ENCODE results near the gene ROCK1.
A peak's percentile ranks its signal among the peaks of the same experiment; 100 is the strongest.
"Not testable (repeated sequence)": the region's sequence is repeated elsewhere in the genome, so short reads cannot be mapped to it uniquely, and the experiment has no call there.

ROCK1 gene

DNA sequence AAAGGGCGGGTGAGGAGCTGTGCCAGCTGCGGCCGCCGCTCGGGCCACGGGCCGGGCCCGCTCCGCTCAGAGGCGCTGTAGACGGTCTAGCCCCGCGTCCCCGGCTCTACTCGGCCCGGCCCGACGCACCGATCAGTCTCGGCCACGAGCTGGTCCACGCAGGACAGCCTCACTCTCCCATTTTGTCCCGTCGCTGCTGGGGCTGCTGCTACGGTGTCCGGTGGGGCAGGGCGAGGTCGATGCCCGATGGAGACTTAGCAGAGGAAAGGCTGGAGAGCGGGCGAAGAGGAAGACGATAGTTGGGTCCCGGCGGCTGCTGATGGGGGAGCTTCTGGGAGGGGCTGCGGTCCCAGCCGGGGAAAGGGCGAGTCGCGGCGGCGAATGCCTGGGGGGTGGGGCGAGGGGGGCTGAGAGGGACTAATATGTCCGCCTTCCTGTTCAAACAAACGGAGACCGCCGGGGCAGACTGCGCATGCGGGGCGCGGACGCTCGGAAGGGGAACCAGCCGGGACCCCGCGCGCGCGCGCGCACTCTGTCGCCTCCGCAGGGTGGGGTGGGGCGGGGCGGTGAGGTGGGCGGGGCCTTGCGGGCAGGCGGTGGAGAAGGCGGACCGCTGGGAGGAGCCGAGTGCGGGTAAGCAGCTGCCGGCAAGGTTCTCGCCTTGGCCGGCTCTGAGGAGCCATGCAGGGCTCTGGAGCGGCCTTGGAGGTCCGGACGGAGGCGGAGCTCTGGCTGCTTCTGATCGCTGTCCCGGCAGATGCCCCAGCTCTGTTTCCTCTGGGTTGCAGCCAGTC, at the start of gene ROCK1:
Gene ROCK1, minus strand, starts transcription at position 468 of the 794 bp plus-strand sequence. CDS start 903 bp downstream, outside the sequence.
- FAIRE-seq = peak; percentile 56

DNA sequence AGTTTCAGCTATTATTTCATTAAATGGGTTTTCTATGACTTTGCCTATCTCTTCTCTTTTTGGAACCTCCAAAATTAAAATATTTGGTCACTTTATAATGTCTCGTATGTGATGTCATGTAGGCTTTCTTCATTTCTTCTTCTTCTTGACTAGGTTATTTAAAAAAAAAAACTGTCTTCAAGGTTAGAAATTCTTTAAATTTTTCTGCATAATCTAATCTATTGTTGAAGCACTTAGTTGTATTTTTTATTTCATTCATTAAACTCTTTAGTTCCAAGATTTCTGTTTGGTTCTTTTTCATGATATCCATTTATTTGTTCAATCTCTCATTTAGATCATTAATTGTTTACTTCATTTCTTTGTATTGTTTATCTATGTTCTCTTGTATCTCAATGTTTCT, 43.8 kb upstream of the ROCK1 start:
- FAIRE-seq = peak; percentile 47

DNA sequence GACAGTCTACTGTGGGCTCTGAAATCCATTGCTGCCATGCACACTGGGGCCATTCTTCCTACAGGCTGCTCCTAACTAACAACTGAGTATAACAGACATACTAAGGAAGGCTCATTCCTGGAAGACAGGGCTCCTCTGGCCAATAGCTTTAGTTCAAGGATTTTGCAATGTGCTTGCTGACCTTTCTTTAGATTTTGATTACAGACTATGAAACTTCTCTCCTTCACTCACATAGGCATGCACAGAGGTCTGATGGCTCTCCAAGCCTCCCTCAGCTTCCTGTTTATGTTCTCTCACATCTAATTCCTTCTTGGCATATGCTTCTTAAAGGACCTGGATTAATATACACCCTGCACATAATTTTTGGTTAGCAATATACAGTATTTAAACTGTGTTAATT, 34.4 kb upstream of the ROCK1 start:
- no peak for FAIRE-seq

DNA sequence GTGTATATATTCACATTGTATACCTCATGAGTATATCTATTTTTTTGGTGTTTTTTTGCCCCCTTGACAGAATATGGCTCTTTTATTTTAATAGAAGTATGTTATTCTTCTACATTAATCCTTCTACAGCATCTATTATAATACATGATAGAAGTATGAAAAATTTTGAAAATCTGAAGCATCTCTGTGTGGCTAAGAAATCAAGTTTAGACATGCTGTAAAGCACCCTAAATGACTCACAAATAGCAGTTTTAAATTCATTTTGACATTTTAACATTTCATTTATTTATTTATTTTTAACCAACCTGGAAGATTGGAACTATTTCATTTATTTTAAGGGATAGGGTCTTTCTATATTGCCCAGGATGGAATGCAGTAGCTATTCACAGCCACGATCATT, 33.8 kb upstream of the ROCK1 start:
- peak; percentile 21 for FAIRE-seq

DNA sequence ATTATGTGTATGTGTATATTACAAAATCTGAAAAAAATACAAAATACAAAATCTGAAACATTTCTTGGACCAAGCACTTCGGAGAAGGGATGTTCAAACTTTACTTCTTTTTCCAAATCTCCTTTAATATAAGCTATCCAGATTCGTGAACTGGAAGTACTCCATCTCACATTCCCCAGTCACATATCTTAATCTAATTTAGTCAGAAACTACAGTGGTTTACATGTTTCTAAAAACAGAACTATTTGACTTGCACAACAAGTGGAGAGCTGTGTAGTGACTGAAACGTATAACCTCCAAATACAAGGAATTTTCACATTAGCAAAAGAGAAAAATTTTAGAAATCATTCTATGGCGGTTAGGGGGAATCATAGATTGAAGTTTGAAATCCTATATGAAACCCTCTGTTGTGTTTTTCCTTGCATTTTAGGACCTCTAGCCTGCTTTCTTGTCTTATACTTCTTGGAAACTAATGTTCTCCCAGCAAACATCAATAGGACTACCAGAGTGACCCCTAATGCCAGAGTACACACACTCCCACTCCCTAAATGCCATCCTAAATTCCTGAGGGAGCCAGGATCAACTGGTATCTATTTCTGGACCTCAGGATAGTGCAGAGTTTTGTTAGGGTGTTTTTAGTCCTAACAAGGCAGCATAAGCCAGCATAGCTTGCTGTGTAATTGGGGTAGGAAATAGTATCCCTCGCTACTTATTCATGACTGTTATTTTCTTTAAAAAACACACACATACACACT, 30.2 kb upstream of the ROCK1 start:
- FAIRE-seq = no peak

DNA sequence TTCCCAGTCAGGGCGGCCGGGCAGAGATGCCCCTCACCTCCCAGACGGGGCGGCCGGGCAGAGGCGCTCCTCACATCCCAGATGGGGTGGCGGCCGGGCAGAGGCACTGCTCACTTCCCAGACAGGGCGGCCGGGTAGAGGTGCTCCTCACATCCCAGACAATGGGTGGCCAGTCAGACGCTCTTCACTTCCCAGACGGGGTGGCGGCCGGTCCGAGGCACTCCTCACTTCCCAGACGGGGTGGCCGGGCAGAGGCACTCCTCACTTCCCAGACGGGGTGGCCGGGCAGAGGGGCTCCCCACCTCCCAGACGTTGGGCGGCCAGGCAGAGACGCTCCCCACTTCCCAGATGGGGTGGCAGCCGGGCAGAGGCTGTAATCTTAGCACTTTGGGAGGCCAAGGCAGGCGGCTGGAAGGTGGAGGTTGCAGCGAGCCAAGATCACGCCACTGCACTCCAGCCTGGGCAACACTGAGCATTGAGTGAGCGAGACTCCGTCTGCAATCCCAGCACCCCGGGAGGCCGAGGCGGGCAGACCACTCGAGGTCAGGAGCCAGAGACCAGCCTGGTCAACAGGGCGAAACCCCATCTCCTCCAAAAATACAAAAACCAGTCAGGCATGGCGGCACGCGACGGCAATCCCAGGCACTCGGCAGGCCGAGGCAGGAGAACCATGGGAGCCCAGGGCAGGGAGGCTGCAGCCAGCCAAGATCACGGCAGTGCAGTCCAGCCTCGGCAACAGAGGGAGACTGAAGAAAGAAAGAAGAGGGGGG, 26.3 kb upstream of the ROCK1 start:
- FAIRE-seq = not testable (repeated sequence)

DNA sequence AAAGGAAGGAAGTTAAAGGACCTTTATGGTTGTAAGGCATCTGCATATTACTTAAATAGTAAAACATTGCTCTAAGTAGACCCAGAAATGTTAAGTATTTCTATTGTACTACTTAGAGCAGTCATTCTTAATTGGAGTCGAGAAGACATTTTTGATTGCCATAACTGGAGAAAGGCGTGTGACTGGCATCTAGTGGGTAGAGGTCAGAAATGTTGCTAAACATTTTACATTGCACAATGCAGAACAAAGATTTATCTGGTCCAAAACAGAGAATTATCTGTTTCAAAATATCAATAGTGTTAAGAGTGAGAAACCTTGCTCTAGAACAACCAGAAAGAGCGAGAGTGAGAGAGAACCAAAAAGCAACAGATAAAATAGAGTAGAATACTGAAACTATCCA, 23.3 kb upstream of the ROCK1 start:
- FAIRE-seq = no peak

DNA sequence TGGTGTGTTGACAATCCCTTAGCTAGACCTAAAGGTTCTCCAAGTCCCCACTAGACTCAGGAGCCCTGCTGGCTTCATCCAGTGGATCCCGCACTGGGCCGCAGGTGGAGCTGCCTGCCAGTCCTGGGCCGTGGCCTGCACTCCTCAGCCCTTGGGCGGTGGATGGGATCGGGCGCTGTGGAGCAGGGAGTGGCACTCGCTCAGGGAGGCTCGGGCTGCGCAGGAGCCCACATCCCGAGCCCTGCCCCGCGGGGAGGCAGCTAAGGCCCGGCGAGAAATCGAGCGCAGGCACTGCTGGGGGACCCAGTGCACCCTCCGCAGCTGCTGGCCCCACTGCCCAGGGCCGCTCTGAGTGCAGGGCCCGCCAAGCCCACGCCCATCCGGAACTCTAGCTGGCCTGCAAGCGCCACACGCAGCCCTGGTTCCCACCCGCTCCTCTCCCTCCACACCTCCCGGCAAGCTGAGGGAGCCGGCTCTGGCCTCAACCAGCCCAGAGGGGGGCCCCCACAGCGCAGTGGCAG, 20.8 kb upstream of the ROCK1 start:
- no peak for FAIRE-seq

DNA sequence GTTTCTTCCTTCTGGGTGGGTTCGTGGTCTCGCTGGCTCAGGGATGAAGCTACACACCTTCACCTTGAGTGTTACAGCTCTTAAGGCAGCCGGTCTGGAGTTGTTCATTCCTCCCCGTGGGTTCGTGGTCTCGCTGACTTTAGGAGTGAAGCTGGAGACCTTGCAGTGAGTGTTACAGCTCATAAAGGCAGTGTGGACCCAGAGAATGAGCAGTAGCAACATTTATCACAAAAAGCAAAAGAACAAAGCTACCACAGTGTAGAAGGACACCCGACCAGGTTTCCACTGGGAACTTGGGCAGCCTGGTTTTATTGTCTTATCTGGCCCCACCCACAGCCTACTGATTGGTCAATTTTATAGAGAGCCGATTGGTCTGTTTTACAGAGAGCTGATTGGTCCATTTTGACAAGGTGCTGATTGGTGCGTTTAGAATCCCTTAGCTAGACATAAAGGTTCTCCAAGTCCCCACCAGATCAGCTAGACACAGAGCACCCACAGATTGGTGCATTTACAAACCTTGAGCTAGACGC, 20.1 kb upstream of the ROCK1 start:
- no peak for FAIRE-seq

DNA sequence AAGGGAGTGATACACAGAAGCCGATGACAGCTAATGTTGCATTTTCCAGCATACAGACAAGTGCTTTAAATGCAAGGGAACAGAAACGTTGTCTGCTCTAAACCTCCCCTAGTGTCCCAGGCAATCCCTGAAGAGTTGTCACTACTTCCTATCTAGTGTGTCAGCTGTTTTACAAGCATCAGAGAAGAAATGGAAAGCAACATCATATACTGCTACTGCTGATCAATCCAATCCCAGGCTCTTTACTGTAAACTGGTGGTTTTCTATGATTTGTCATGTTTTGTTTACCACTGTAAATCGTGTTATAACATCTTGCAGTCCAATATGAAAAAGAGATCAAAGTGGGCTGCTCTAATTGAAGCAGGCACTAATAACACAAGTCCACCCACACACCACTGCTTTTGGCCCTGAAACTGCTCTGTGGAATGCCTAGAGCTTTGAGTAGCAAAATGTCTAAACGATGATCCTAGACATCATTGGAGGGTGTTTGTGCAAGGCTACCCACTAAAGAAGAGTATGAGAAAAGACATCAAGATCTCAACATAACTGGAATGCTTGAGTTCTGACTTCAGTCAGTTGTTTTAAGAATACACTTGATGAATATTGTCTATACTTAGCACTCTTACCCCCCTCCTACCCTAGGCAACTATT, 18.1 kb upstream of the ROCK1 start:
- FAIRE-seq = no peak

DNA sequence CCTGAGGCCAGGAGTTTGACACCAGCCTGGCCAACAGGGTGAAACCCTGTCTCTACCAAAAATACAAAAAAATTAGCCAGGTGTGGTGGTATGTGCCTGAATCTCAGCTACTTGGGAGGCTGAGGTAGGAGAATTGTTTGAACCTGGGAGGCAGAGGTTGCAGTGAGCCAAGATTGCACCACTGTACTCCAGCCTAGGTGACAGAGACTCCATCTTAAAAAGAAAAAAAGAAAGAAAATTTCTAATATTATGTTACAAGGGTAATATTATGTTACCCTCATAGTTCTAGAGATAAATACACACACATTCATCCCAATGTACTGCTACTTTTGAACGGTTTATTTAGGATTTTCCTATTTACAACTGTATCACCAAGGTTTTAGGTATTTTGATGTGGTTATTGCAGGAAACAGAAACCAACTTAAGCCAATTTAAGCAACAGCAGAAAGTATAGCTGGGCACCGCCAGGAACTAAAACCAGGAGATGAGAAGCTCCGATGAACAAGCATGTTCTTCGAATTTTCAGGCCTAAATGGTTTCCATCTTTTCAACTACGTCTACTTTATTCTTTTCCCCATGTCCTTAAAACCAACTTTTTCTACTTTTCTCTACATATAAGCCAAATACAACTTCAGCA, 11.8 kb upstream of the ROCK1 start:
- FAIRE-seq = no peak

DNA sequence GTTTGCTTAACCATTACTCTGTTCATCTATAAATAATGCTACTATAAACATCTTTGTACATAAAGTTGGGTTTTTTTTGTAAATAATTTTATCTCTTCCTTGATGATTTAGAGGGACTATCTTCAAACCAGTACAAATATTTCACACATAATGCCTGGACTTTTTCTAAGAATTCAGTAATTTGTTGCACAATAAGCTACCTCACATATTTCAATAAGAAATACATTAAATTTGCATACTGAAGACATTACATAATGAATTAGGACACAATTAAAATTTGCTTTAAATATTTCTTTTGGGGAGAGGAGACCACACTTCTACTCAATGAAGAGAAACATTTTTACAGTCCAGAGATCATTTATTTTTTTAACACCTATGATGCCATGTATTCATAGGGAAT, 7.2 kb upstream of the ROCK1 start:
- no peak for FAIRE-seq

DNA sequence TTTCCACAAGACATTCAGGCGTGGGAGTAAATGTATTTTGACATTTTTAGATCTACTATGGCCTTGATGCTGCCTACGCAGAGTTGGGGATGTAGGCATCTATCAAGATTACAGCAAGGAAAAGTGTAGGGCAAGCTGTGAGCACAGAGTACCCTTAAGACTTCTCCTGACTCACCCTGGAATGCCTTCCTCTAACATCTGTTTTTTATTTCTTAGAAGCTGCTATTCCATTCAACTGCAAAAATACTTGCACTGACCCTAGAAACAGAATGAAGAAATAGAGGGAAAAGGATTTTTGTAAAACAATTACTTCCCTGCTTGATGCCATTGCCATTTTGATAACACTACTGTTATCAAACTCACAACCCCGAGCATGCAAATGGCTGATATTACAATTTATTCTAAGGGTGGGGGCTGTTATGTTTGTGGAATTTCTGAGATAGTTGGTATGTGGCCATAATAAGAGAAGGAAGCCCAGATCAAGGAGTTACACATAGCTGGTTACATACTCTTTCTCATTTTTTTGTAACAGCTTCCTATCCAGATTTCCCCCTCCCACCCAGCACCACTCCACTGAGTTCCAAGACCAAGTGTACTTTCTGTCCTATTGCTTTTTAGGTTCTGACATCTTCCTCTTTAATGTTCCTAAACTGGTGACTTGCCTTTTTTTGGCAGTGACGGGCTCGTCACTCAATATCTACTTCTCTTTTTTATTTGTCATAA, 6.0 kb upstream of the ROCK1 start:
- FAIRE-seq = no peak

DNA sequence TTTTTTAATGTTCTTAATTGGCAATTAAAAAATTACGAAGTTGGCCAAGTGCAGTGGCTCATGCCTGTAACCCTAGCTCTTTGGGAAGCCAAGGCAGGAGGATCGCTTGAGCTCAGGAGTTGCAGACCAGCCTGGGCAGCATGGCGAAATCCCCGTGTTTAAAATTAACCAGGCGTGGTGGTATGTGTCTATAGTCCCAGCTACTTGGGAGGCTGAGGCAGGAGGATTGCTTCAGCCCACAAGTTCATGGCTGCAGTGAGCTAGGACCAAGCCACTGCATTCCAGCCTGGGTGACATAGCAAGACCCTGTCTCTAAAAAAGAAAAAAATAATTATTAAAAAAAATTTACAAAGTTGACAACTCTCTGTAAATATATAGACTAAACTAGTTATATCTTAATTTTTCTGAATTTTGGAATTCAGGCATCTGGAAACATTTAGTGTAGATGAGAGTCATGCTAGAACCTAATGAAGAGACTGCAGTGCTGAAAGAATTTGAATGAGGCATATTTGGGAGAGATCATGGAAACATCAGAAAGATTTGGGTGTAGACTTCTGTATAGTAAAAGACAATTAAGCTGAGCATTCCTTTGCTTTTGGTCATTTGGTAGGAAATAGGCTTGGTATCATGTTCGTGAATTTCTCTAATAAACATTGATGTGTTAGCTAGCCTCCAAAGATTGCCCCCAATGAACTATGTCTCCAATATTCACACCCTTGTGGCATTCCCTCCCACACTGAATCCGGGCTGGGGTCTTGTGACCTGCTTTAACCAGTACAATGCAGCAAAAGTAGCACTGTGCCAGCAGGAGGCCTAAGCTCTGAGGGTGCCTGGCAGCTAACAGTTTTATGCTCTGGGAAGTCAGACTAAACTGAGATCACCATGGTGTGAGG, 4.2 kb upstream of the ROCK1 start:
- no peak for FAIRE-seq

DNA sequence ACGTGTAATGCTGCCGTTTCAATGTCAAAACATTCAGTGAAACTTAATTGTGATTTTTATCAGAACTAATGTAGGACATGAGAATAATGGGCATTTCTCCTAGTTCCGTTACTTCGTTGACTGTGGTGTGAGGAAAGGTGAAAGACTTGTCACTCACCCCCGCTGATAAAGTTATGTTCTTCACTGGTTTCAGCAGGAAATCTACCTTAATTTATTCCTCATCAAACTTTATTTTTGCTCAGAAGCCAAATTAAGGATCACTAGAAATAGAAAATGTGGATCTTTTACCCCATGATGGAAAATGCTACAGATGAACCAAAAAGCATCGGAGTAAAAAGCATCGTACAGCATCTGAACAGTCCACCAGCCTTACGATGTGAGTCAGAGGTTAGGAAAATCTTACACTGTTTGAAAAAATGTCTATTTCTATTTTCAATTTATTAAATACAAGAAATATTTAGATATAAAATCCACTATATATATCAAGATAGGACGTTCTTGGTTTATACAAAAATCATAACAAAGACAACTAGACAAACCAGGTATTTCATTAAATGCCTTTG, 1.0 kb upstream of the ROCK1 start:
- FAIRE-seq = peak; percentile 28

DNA sequence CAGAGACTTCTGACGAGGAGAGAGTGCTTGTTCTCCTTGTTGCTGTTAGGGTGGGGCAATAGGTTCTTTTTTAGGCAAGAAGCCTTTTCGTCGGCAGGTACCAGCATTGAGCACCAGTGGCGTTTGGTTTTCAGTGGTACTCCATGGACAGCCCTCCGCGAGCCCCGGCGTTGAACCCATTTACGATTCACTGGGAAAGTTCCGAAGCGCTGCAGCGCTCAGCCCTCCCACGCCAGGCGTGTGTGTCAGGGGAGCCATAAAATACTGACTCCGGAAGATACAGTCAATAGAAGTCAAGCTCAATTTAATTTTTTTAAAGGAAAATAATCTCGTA, 494 bp upstream of the ROCK1 start:
- FAIRE-seq = no peak

DNA sequence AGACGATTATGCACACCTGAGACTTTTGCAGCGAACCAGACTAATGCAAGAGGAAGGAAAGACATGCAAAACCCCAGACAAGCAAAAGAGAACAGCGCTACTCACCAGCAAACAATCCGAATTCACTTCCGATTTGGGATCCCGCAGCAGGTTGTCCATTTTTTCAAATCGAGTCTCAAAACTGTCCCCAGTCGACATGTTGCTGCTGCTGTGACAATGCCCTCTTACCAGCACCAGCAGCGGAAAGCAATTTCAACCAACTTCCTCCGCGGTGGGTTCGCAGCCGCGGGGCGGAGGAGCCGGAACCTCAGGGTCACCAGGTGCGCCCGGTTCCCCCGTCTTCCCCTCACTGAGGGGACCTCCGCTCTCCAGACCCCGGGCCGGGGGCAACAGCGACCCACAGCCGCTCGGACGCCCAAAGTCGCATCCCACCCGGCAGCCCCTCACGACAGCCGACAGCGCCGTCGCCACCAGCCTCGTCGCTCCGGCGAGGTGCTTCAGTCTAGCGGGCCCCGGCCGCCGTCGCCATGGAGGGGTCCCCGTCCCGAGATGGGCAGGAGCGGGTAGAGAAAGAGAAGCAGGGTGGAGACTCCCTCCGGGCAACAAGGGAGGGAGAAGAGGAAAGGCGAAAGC, 784 bp downstream of the ROCK1 start:
- no peak for FAIRE-seq

DNA sequence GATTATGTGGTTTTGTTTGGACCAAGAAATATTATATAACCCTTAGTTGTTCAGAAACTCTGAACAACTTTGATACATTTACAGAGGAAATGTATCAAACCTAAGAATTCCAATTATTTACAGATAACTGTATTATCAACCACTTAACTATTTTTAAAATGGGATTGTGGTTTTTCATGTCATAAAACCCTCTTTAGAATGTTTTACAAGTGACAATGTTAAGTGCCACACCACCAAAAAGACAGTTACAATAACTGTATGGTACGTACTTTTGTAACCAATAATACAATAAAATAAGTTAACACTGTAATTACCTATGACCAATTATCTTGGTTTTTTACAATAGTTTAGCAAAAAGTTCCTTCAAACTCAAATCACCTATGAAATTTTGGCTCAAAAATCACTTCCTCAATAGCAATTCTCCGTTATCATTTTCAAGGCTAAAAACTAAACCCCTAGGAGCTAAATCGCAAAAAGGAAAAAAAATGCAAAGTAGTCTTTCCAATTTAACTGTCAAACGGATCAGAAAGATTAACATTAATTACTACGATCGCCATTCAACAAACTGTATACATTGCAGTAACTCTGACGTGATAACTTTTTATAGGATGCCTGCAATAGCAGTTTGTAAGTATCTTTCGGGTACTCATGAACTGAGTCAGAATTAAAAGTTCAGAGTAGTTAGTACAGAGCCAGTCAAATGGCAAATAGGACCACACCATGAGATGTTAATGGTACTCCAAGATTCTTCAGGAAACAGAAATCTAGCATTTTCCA, 1.5 kb downstream of the ROCK1 start:
- FAIRE-seq = no peak

DNA sequence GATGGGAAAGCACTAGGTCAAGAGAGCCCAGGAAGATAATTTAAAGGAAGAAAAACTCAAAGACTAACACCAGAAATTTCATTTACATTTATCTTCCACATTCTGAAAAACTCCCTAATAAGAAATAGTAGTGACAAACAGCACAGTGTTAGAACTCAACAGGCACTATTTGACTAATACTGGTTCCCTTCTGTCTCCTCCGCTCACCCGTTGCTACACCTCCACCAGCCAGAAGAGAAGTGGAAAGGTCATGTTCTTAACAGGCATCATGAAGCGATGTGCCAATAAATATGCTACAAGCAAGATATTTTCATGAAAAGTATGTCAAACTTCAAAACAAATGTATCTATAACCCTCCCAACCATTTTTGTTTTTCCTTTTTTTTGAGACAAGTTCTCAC, 5.7 kb downstream of the ROCK1 start:
- no peak for FAIRE-seq
